ENCODE data around the gene RPL32. TPM values are rescaled to one million over a fixed set of nuclear protein-coding genes. Genes with fewer than 3 reads are reported as not detected.

Gene RPL32
- total and polyA plus RNA-seq, 9 of the 15 experiments (the other 6 are each of a cell fraction or from before 2014, with no cell fraction given): 2,738 to 6,200 (median 4,286) TPM

GRCh38 chr3:12841149-12841969 is at the start of gene RPL32 (continued):
- TF ChIP-seq NELFE (IDR thresholded peaks at IDR 0.05; ENCODE audit: insufficient read depth, insufficient read length) (no peak), ZFP30 (CRISPR knock-in tag; IDR thresholded peaks at IDR 0.05; ENCODE audit: borderline replicate concordance) (no peak), KLF10 (CRISPR knock-in tag; IDR thresholded peaks at IDR 0.05) (no peak), CREB3 (tag; conservative IDR thresholded peaks at IDR 0.05; ENCODE audit: low read depth) (peak; percentile 52; the same call in 1 of the 2 replicates), NFE2 (IDR thresholded peaks at IDR 0.05; ENCODE audit: low read depth) (no peak), ETS1 (conservative IDR thresholded peaks at IDR 0.05; ENCODE audit: control insufficient read depth, low read depth, low read length) (peak; percentile 91), TOE1 (IDR thresholded peaks at IDR 0.05; ENCODE audit: borderline replicate concordance) (peak; percentile 97), TOE1 (CRISPR knock-in tag; IDR thresholded peaks at IDR 0.05; ENCODE audit: borderline replicate concordance, low read depth) (no peak), AFF4 (CRISPR knock-in tag; IDR thresholded peaks at IDR 0.05) (peak; percentile 93), TCF7L2 (IDR thresholded peaks at IDR 0.05; ENCODE audit: low read depth, low read length) (no peak)
- TF ChIP-seq, protein P1, sequence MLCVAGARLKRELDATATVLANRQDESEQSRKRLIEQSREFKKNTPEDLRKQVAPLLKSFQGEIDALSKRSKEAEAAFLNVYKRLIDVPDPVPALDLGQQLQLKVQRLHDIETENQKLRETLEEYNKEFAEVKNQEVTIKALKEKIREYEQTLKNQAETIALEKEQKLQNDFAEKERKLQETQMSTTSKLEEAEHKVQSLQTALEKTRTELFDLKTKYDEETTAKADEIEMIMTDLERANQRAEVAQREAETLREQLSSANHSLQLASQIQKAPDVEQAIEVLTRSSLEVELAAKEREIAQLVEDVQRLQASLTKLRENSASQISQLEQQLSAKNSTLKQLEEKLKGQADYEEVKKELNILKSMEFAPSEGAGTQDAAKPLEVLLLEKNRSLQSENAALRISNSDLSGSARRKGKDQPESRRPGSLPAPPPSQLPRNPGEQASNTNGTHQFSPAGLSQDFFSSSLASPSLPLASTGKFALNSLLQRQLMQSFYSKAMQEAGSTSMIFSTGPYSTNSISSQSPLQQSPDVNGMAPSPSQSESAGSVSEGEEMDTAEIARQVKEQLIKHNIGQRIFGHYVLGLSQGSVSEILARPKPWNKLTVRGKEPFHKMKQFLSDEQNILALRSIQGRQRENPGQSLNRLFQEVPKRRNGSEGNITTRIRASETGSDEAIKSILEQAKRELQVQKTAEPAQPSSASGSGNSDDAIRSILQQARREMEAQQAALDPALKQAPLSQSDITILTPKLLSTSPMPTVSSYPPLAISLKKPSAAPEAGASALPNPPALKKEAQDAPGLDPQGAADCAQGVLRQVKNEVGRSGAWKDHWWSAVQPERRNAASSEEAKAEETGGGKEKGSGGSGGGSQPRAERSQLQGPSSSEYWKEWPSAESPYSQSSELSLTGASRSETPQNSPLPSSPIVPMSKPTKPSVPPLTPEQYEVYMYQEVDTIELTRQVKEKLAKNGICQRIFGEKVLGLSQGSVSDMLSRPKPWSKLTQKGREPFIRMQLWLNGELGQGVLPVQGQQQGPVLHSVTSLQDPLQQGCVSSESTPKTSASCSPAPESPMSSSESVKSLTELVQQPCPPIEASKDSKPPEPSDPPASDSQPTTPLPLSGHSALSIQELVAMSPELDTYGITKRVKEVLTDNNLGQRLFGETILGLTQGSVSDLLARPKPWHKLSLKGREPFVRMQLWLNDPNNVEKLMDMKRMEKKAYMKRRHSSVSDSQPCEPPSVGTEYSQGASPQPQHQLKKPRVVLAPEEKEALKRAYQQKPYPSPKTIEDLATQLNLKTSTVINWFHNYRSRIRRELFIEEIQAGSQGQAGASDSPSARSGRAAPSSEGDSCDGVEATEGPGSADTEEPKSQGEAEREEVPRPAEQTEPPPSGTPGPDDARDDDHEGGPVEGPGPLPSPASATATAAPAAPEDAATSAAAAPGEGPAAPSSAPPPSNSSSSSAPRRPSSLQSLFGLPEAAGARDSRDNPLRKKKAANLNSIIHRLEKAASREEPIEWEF (CRISPR knock-in tag; IDR thresholded peaks at IDR 0.05): no peak
- TF ChIP-seq, protein P2, sequence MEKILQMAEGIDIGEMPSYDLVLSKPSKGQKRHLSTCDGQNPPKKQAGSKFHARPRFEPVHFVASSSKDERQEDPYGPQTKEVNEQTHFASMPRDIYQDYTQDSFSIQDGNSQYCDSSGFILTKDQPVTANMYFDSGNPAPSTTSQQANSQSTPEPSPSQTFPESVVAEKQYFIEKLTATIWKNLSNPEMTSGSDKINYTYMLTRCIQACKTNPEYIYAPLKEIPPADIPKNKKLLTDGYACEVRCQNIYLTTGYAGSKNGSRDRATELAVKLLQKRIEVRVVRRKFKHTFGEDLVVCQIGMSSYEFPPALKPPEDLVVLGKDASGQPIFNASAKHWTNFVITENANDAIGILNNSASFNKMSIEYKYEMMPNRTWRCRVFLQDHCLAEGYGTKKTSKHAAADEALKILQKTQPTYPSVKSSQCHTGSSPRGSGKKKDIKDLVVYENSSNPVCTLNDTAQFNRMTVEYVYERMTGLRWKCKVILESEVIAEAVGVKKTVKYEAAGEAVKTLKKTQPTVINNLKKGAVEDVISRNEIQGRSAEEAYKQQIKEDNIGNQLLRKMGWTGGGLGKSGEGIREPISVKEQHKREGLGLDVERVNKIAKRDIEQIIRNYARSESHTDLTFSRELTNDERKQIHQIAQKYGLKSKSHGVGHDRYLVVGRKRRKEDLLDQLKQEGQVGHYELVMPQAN (IDR thresholded peaks at IDR 0.05; ENCODE audit: borderline replicate concordance): peak; percentile 93
